HEK293T (cell line): ENCODE data around the gene SLAMF9.

ENCODE experiments used
- BHLHE40 ChIP-seq: fragments of 450-650 bp; IDR thresholded peaks from 2 replicates; pipeline ENCODE4 v1.6.1; 2016; ENCODE audit warnings: mild to moderate bottlenecking, moderate library complexity, borderline replicate concordance
- FOXA1 ChIP-seq: fragments of 450-650 bp; IDR thresholded peaks from 2 replicates; pipeline ENCODE4 v1.6.1; 2016; ENCODE audit warnings: mild to moderate bottlenecking
- SP1 ChIP-seq: fragments of 450-650 bp; IDR thresholded peaks from 2 replicates; pipeline ENCODE4 v1.6.1; 2017

DNA sequence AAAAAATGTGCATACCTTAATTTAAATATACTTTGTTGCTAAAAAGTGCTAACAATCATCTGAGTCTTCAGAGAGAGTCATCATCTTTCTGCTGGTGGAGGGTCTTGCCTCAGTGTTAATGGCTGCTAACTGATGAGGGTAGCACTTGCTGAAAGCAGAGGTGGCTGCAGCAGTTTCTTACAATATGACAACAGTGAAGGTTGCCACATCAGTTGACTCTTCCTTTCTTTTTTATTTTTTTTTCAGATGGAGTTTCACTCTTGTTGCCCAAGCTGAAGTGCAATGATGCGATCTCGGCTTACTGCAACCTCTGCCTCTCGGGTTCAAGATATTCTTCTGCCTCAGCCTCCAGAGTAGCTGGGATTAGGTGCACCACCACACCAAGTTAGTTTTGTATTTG is 51.5 kb downstream of the SLAMF9 start:
- TF ChIP-seq FOXA1 (no peak), BHLHE40 (no peak), SP1 (no peak)
